Osteocyte (in vitro differentiated cells): ENCODE measurements around the gene HOMER2. TPM values are rescaled to one million over a fixed set of nuclear protein-coding genes. Genes with fewer than 3 reads are reported as not detected.

Source experiments
- DNase-seq: peaks from one replicate; pipeline ENCODE4 v3.0.0; 2021; ENCODE audit warnings: mixed read lengths; ENCODE audit not compliant: unreplicated experiment; ENCODE audit errors: extremely low spot score
- H3K27ac Mint-ChIP-seq: one replicate; pipeline ENCODE4 v1.8.0; 2021; ENCODE audit warnings: mild to moderate bottlenecking, mixed read lengths; ENCODE audit not compliant: unreplicated experiment
- H3K27me3 Mint-ChIP-seq: one replicate; pipeline ENCODE4 v1.8.0; 2021; ENCODE audit warnings: mixed read lengths; ENCODE audit not compliant: unreplicated experiment
- H3K36me3 Mint-ChIP-seq: one replicate; pipeline ENCODE4 v1.8.0; 2021; ENCODE audit warnings: mixed read lengths; ENCODE audit not compliant: unreplicated experiment
- H3K4me1 Mint-ChIP-seq: one replicate; pipeline ENCODE4 v1.8.0; 2021; ENCODE audit warnings: mixed read lengths; ENCODE audit not compliant: unreplicated experiment
- H3K4me3 Mint-ChIP-seq: one replicate; pipeline ENCODE4 v1.8.0; 2021; ENCODE audit warnings: mild to moderate bottlenecking, moderate library complexity, mixed read lengths; ENCODE audit not compliant: unreplicated experiment
- H3K9me3 Mint-ChIP-seq: one replicate; pipeline ENCODE4 v1.8.0; 2021; ENCODE audit warnings: mixed read lengths; ENCODE audit not compliant: unreplicated experiment
- CTCF ChIP-seq: fragments of 200-600 bp; sonication (generic); IDR thresholded peaks from 2 replicates; pipeline ENCODE4 v1.5.0; 2021; ENCODE audit warnings: antibody characterized with exemption, mild to moderate bottlenecking, moderate library complexity
- total RNA-seq: library from RNA; stranded (reverse); gene quantifications from 2 replicates; pipeline ENCODE4 v1.2.1, GENCODE V29; 2021

HOMER2 gene
- total RNA-seq, 1 donor from 2014 or later = 6.3 TPM

- H3K27me3 Mint-ChIP-seq = no peaks in the 10 kb centered on the region
- DNase-seq = no peak
- H3K4me1 Mint-ChIP-seq = peaks cover 31% of the 10 kb centered on the region
- H3K27ac Mint-ChIP-seq = peak overlapping the region; percentile 41
- peaks cover 30% of the 10 kb centered on the region for H3K36me3 Mint-ChIP-seq
- TF ChIP-seq CTCF = no peak
- no peaks in the 10 kb centered on the region for H3K9me3 Mint-ChIP-seq
- no peak overlapping the region for H3K4me3 Mint-ChIP-seq
Measured at GRCh38 chr15:82812994-82813393, 139.5 kb downstream of the HOMER2 start.

- Mint-ChIP-seq H3K27me3 (no peaks in the 10 kb centered on the region), H3K4me1 (peaks cover 33% of the 10 kb centered on the region), H3K27ac (peak overlapping the region; percentile 88), H3K4me3 (peak overlapping the region; percentile 87), H3K36me3 (peaks cover 19% of the 10 kb centered on the region), H3K9me3 (no peaks in the 10 kb centered on the region)
- TF ChIP-seq CTCF = no peak
- no peak for DNase-seq
Measured at GRCh38 chr15:82810890-82811426, 141.6 kb downstream of the HOMER2 start.

GRCh38 chr15:82810061-82810889 lies 142.2 kb downstream of the HOMER2 start:
- Mint-ChIP-seq H3K9me3 (no peaks in the 10 kb centered on the region), H3K4me3 (peak overlapping the region; percentile 87), H3K4me1 (peaks cover 33% of the 10 kb centered on the region), H3K36me3 (peaks cover 17% of the 10 kb centered on the region), H3K27me3 (no peaks in the 10 kb centered on the region), H3K27ac (peak overlapping the region; percentile 88)
- TF ChIP-seq CTCF = no peak
- DNase-seq = no peak

GRCh38 chr15:82809308-82810060 lies 143.0 kb downstream of the HOMER2 start, which contains the start of gene WHAMM:
Gene WHAMM (plus strand): TSS chr15:82809628. CDS start chr15:82809727, 99 bp downstream.
- TF ChIP-seq CTCF = peak; percentile 42
- H3K27me3 Mint-ChIP-seq = no peaks in the 10 kb centered on the region
- peaks cover 14% of the 10 kb centered on the region for H3K36me3 Mint-ChIP-seq
- H3K4me1 Mint-ChIP-seq = peaks cover 33% of the 10 kb centered on the region
- H3K9me3 Mint-ChIP-seq = no peaks in the 10 kb centered on the region
- H3K27ac Mint-ChIP-seq = peak within 1 kb of the TSS; percentile 88
- DNase-seq = peak; percentile 99
- peak within 1 kb of the TSS; percentile 87 for H3K4me3 Mint-ChIP-seq
